Measurements from ENCODE around the gene MFNG. TPM values are rescaled to one million over a fixed set of nuclear protein-coding genes. Genes with fewer than 3 reads are reported as not detected.

Gene MFNG
- total RNA-seq, 1 donor from 2014 or later, result 0.82 TPM

GRCh38 chr22:37493979-37494378 lies 7.8 kb upstream of the MFNG start:
- no peak overlapping the region for H3K27ac Mint-ChIP-seq
- TF ChIP-seq, protein P1, sequence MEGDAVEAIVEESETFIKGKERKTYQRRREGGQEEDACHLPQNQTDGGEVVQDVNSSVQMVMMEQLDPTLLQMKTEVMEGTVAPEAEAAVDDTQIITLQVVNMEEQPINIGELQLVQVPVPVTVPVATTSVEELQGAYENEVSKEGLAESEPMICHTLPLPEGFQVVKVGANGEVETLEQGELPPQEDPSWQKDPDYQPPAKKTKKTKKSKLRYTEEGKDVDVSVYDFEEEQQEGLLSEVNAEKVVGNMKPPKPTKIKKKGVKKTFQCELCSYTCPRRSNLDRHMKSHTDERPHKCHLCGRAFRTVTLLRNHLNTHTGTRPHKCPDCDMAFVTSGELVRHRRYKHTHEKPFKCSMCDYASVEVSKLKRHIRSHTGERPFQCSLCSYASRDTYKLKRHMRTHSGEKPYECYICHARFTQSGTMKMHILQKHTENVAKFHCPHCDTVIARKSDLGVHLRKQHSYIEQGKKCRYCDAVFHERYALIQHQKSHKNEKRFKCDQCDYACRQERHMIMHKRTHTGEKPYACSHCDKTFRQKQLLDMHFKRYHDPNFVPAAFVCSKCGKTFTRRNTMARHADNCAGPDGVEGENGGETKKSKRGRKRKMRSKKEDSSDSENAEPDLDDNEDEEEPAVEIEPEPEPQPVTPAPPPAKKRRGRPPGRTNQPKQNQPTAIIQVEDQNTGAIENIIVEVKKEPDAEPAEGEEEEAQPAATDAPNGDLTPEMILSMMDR (conservative IDR thresholded peaks at IDR 0.05), result no peak

GRCh38 chr22:37492428-37493344 lies 6.5 kb upstream of the MFNG start:
- no peak for DNase-seq (ENCODE audit: extremely low spot score, unreplicated experiment)
- no peak overlapping the region for H3K27ac Mint-ChIP-seq
- H3K9me3 Mint-ChIP-seq, result no peaks in the 10 kb centered on the region
- H3K4me1 Mint-ChIP-seq (ENCODE audit: unreplicated experiment), result peaks cover 17% of the 10 kb centered on the region
- TF ChIP-seq, protein P1 (conservative IDR thresholded peaks at IDR 0.05), result peak; percentile 63
- H3K27me3 Mint-ChIP-seq, result no peaks in the 10 kb centered on the region
- peaks cover 11% of the 10 kb centered on the region for H3K36me3 Mint-ChIP-seq
- no peak overlapping the region for H3K4me3 Mint-ChIP-seq

More at GRCh38 chr22:37493979-37494378, 7.8 kb upstream of the MFNG start:
- peaks cover 11% of the 10 kb centered on the region for H3K36me3 Mint-ChIP-seq
- peaks cover 21% of the 10 kb centered on the region for H3K4me1 Mint-ChIP-seq (ENCODE audit: unreplicated experiment)
- no peak overlapping the region for H3K4me3 Mint-ChIP-seq
- H3K9me3 Mint-ChIP-seq, result no peaks in the 10 kb centered on the region
- no peaks in the 10 kb centered on the region for H3K27me3 Mint-ChIP-seq
- DNase-seq (ENCODE audit: extremely low spot score, unreplicated experiment), result no peak

- DNase-seq (ENCODE audit: extremely low spot score, unreplicated experiment), result no peak
- Mint-ChIP-seq H3K4me1 (ENCODE audit: unreplicated experiment) (peaks cover 24% of the 10 kb centered on the region), H3K27ac (no peak overlapping the region), H3K9me3 (no peaks in the 10 kb centered on the region), H3K36me3 (peaks cover 11% of the 10 kb centered on the region), H3K4me3 (no peak overlapping the region), H3K27me3 (peaks cover 6% of the 10 kb centered on the region)
- TF ChIP-seq, protein P1 (conservative IDR thresholded peaks at IDR 0.05), result no peak
Observed at GRCh38 chr22:37491559-37492427, 5.6 kb upstream of the MFNG start.

DNA sequence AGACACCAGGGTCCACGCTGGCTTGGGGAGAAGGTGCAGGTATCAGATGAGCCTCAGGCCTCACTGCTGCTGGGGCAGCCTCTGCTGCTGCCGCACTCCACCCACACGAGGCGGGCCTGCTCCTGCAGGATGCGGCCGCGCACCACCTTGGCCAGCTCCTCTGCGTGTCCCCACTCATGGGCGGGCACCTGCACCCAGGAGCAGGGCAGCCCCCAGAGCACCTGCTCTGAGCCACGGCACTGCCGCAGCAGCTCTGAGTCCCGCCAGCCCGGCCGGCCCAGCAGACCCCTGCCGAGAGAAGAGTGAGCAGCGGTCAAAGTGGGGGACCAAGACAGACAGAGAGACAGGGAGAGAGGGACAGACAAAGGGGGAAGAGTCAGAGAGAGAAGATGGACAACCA lies 4.9 kb upstream of the MFNG start:
- no peaks in the 10 kb centered on the region for H3K9me3 Mint-ChIP-seq
- peaks cover 9% of the 10 kb centered on the region for H3K27me3 Mint-ChIP-seq
- DNase-seq (ENCODE audit: extremely low spot score, unreplicated experiment), result no peak
- peaks cover 11% of the 10 kb centered on the region for H3K36me3 Mint-ChIP-seq
- no peak overlapping the region for H3K4me3 Mint-ChIP-seq
- H3K27ac Mint-ChIP-seq, result no peak overlapping the region
- H3K4me1 Mint-ChIP-seq (ENCODE audit: unreplicated experiment), result peaks cover 29% of the 10 kb centered on the region
- TF ChIP-seq, protein P1 (conservative IDR thresholded peaks at IDR 0.05), result no peak

DNA sequence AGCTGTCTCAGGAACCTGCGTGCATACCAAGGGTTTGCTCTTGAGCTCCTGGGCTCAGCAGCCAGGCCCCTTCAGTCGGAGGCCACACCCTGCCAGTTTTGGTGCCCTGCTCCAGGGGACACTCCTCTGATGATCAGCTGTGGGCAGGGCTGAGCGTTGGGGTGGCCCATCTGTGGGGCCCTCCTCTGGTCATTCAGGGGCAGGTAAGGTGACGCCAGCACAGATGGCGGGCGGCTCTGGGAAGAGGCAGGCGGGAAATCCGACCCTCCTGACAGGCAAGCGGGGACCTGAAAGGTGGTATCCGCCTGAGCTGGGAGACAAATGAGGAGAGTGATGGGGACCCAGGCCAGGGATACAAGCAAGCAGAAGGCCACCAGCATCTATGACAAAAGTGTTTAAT lies 3.8 kb upstream of the MFNG start:
- peaks cover 29% of the 10 kb centered on the region for H3K4me1 Mint-ChIP-seq (ENCODE audit: unreplicated experiment)
- TF ChIP-seq, protein P1 (conservative IDR thresholded peaks at IDR 0.05), result no peak
- H3K27me3 Mint-ChIP-seq, result peaks cover 9% of the 10 kb centered on the region
- peaks cover 11% of the 10 kb centered on the region for H3K36me3 Mint-ChIP-seq
- no peak for DNase-seq (ENCODE audit: extremely low spot score, unreplicated experiment)
- no peak overlapping the region for H3K27ac Mint-ChIP-seq
- H3K9me3 Mint-ChIP-seq, result no peaks in the 10 kb centered on the region
- no peak overlapping the region for H3K4me3 Mint-ChIP-seq

Measured in type B pancreatic cell (in vitro differentiated cells).